Fibroblast of skin of back (primary cell): Measurements from ENCODE around the gene STX16. TPM values are rescaled to one million over a fixed set of nuclear protein-coding genes. Genes with fewer than 3 reads are reported as not detected.

ENCODE experiments used
- DNase-seq: peaks from one replicate; pipeline ENCODE4 v3.0.0-alpha.2; 2013
- polyA plus RNA-seq, 2 experiments: library from polyadenylated mRNA; unstranded; fragments of 120-200 nt; gene quantifications; one replicate each; pipeline ENCODE4 v1.2.1, GENCODE V29; 2013; ENCODE audit not compliant: insufficient read length in 2 of 2

STX16 gene, protein sequence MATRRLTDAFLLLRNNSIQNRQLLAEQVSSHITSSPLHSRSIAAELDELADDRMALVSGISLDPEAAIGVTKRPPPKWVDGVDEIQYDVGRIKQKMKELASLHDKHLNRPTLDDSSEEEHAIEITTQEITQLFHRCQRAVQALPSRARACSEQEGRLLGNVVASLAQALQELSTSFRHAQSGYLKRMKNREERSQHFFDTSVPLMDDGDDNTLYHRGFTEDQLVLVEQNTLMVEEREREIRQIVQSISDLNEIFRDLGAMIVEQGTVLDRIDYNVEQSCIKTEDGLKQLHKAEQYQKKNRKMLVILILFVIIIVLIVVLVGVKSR
- polyA plus RNA-seq (2013, experiment 1 of 2; ENCODE audit: insufficient read length): 35.4 TPM
- polyA plus RNA-seq (2013, experiment 2 of 2; ENCODE audit: insufficient read length): 36.7 TPM

DNA sequence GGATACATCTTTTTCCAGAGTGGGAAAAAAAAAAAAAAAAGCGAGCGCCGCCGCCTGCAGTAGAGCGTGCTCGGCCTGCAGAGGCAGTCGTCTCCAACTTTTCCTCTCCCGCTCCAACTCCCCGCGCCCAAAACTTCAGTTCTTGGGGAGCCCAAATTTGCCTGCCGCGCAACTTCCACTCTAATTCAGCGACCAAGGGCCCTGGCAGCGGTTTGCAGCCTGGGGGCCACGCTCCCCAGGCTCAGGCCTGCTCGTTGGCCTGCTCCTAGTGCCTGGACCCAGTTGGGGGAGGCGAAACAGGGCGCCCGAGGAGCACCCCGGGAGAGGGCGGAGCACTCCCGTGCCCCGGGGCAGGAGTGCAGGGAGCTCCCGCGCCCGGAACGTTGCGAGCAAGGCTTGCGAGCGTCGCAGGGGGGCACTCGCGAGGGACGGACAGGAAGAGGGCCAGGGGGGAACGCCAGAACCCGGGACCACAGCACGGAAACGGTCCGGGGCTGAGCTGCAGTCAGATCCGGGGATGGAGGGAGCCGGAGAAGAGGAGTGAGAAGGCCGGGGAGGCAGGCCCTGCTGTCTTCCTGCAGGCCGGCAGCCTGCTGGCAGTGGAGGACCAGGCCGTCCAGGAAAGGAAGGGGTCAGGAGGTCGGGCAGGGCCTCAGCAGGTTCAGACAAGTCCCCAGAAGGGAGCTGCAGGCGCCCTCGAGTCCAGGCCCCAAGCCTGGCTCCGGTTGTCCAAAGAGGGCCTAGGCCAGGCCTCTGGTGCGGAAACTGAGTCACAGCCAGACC is at the start of gene STX16:
STX16 (plus strand) TSS at position 508 of the 783 bp plus-strand sequence. CDS start 724 bp downstream, outside the sequence.
- peak; percentile 94 for DNase-seq

DNA sequence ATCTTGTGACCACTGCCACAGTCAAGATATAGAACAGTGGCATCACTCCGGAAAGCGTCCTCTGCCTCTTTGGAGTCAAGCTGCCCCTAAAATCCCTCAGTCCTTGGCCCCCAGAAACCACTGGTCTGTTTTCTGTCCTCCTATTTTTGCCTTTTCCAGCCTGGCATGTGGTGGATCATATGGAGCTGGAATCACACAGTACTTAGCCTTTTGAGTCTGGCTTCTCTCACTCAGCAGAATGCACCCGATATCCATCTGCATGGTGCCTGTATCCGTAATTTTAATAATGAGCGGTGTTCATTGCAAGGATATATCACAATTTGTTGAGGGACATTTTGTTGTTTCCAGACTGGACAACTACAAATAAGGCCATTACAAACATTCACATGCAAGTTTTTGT is 49.0 kb upstream of the STX16 start:
- no peak for DNase-seq

DNA sequence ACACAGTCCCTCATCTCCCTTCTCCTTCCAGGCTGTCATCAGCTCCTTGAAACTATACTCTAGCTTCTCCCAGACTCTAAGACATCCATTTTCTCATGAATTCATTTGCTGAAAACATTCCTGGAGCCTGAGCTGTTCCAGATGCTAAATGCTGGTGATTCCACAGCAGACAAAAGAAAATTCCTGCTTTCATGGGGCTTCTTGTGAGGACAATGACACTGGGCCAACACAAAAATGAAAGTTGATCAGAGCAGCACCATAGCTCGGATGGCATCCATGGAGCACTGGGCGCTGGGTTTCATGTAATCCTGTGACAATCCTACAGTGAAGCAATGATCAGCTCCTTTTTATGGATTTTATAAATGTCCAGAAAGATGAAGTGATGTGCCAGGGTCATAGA is 47.4 kb upstream of the STX16 start:
- DNase-seq: peak; percentile 89

DNA sequence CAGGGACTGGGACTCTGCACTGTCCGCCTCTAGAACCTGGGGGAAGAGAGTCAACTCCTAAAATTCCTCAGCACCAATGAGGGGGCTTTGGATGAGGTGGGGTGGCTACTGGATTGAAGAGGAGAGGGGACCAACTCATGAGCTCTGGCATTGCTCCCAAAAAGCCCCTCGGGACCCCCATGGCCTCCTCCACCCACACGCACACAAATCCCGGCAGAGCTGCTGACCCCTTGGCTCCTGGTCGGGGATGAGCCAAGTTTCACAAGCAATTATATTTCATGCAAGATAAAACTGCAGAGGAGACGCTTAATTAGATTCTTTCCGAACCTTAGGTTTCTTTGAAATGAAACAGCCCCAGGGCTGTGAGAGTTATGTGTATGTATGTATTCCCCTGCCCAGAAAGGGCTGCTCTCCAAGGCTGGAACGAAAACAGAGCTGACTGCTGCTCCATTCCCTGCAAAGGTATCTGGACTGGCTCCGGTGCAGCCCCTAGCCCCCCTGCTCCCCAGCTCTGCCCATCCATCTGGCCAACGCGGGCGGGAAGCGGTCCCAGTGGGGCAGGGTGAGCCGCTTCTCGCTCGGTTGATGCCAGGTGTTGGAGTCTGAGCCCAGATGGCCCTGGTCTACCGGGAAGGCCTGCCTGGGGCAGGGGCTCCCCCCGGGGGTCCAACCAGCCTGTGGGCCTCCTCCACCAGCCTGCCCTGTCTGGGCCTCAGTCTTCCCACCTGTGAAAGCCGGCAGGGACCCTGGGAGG is 46.8 kb upstream of the STX16 start:
- no peak for DNase-seq

DNA sequence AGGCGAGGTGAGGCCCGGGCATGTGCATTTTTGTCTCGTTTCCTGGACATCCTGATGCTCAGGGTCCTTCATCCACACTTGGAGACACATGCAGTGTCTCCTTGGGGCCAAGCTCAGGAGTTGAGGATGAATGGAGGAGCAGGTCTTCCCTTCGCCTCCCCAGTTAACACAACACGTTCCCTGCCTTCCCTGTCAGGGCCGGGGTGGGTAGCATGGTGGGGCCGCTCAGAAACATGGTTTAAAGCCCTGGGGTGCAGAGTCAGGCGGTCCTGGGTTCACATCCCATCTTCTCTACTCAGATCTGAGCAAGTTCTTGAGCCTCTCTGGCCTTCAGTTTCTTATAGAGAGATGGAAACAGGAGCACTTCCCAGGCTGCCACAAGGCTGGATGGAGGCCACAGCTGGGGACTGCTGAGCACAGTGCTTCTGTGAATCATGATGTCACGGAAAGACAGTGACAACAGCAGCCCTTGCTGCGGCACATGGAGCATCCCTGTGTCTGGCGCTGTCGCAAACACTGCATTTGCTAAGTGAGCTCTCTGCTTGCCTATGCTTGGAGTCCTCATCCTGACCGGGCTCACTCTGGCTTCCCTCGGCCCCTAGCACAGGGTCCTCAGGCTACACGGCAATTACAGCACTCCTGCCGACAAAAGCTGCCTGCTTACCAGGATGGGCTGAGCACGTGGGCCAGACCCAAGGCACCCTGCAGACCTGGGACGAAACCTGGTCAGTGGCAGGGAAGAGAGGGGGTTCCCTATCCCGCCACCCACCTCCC is 45.6 kb upstream of the STX16 start:
- no peak for DNase-seq

DNA sequence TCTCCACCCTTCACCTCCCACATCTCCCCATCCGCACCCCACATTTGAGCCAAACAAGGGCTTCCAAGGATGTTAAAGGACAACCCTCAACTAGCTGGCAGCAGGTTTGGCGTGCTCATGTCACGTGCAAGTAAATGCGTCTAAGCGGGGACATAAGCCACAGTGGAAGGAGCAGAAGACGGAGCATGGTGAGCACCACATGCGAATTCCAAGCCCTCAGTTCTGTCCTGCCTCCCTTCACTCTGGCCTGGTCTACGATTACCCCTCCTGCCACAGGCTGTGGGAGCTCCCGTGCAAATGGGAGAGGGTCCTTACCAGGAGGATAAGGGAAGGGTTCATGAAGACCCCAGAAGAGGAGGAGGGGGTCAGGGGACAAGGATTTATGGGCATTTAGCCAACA is 44.9 kb upstream of the STX16 start:
- DNase-seq: no peak

DNA sequence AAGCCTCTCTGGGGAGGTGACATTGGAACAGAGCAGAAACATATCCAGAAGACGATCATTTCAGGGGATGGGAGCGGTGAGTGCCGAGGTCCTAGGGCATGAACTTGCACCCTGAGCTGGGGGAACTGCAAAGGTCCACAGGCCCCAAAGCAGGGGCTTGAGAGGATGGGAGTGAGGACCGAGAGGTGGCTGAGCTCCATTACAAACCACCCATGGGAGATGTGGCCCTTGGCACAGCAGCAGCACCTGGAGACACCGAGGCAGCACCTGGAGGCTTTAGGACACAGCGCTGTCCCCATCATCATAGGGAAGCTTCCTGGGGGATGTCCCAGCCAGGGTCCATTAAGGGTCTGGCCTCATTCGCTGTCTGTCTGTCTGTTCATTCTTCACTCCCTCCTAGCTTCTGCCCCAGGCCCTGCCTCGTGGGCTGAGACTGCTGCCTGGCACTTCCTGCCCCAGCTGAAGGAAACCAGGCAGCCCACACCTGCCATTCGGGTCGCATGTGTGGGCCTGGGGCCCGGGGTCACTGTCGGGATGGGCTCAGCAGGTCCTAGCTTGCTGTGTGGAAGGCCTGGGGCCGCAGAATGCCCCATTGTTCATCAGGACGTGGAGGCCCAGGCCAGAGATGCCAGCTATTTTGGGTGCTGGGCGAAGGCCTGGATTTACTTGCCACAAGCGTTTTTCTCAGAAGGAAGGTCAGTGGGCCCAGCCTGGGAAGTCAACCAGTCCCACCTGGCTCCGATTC is 42.8 kb upstream of the STX16 start:
- no peak for DNase-seq

DNA sequence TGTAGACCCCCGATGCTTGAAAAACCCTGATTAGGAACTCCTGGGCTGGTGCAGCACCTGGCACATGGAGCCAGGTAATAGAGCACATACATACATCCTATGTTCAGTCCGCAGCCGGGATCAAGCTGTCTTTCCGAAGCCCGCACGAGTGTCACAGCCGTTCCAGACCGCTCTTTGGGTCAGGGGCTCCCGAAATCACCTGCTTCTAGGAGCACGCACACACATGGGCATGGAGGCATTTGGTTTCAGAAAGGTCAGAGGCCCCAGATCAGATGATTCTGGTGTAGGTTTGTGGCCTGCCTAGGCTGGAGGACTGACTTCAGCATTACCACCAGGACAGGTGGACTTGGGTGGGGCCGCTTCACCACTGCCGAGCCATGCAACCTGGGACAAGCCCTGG is 42.1 kb upstream of the STX16 start:
- DNase-seq: no peak

DNA sequence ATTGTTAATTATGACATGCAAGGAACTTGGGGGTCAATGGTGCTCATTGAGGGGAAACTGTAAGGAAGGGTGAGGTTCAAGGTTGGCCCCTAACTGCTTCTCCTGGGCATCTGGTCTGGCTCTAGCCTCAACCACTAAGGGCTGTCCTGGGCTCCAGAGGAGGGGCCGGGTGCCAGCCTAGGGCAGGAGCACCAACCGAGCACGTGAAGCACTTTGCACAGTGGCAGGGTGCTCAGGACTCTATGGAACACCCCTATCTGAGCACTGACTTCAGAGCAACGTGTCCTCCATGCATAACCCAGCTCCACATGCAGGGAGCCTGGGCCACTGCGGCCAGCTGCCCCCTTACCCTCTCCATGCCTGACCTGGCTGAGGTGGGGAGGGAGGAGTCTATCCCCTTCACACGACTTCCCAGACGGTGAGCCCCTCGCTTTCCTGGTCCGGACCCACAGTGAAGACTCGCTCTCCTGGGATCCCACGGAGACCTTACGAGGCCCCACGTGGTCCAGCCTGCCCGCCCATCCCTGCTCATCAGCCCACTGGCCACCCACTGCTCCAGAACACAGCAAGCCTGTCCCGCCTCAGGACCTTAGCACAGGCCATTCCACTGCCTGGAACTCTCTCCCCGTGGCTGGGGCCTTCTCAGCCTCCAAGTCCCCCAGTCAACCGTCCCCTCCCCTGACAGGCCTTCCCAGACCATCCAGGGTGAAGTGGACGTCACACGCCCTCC is 40.8 kb upstream of the STX16 start:
- no peak for DNase-seq

DNA sequence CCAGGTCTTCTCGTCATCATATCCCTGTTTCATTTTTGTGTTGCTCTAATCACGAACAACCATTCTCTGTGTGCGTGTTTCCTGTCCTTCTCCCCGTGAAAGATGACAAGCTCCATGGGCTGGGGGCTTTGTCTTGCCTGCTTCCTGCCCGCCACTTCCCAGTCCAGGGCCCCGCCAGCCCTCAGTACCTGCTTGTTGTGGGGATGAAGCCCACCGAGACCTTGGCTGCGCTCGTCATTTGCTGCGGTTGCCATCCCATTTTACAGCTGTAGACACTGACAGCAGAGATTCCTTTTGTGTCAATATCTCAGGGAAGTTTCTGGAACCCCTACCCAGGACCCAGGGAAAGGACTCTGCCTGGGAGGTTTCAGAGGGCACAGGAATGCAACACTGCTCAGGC is 40.3 kb upstream of the STX16 start:
- no peak for DNase-seq

DNA sequence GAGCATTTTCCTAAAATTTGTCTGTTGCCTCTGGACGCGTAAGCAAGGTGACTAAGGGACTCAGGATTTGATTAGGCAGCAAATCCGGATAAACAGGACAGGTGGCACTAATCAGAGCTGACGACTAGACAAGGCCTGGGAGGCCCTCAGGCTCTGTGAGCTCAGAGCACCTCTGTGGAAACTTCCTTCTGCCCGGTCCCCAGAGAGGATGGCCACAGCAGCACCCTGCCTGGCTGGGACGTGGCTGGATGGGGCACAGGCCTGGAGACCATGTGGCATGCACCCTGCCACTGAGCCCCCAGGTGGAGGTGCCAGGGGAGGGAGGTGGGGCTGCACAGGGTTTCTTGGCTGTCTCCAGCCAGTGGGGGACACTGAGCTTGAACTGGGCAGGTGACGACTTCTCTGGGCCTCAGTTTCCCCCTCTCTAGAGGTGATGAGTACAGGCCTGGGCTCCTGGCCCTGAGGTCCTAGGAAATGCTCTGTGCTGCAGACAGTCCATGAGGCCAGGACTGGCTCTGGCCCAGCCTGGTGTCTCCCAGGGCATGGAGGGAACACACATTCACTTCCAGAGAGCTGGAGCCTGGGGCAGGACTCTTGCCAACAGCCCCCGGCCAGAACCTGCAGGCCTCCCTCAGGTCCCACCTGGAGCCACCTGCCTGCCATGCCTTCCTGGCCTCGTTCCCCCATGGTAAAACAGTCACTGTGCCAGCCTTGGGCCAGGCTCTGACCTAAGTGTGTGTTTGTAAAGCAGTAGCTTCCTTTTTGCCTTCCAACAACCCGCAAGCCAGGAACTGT is 39.6 kb upstream of the STX16 start:
- DNase-seq: no peak

DNA sequence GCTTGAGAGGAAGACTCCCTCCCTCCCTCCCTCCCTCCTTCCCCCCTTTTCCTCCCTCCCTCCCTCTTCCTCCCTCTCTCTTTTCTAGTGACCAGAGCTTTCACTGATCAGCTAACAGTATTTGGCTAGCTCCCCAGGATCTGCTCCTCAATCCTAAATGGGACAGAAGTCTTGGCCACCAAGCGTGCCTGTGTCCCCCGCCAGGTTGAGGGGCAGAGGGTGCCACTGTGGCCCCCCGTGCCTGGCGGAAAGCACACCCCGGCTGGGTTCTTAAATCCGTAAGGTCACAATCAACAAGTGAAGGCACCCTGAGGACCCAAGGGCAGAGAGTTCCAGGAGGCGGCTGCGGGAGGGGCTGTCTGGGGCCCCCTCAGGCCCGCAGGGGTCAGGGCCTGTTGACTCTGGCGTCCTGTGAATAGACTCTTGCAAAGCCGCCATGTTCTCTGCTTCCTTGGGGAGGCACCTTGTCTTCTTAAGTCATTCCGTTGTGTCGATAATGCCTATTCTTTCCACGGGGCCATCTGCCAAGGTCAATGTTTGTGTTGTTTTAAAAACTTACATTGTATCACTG is 38.9 kb upstream of the STX16 start:
- peak; percentile 18 for DNase-seq

DNA sequence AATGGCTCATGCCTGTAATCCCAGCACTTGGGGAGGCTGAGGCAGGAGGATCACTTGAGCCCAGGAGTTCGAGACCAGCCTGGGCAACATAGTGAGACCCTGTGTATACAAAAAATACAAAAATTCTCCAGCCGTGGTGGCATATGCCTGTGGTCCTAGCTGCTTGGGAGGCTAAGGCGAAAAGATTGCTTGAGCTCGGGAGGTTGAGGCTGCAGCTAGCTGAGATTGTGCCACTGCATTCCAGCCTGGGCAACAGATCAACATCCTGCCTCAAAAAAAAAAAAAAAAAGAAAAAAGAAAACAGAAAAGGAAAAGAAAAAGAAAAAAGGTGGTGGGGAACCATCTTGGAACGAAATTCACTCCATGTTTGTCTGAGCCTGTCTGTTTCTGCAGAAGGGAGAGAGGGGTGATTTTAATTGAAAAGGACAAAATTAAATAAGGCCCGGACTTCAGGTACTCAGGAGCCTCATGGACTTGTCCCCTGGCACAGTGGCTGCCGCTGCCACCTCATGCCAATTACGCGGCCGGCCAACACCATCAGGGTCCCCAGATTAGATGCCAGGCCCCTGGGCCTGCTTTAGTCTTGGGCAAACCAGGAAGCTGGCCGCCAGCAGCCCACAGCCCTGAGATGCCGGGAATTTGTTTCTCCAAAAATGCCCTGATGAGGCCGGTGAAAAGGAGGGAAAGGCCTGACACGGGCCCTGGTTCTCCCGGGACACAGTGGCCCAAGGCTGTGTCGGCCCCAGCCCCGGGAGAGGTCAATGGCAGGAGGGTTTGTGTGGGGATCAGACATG is 37.8 kb upstream of the STX16 start:
- DNase-seq: no peak

DNA sequence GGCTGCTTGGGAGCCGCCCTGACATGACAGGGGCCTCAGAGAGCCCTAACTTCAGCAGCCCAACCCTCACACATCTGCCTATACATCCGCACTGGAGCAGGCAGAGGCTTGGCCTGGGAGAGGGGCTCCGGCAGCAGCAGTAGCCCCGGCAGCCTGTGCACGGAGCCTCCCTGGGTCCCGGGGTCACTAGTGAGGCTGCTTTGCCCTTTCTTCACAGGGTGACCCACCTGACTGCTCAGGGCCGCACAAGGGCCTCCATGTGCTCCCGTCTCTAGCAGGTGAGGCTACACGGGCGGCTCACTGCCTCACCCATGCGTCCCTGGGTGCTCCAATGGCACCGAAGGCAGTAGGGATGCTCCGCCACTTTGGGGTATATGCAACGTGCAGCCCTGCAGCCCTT is 36.7 kb upstream of the STX16 start:
- no peak for DNase-seq

DNA sequence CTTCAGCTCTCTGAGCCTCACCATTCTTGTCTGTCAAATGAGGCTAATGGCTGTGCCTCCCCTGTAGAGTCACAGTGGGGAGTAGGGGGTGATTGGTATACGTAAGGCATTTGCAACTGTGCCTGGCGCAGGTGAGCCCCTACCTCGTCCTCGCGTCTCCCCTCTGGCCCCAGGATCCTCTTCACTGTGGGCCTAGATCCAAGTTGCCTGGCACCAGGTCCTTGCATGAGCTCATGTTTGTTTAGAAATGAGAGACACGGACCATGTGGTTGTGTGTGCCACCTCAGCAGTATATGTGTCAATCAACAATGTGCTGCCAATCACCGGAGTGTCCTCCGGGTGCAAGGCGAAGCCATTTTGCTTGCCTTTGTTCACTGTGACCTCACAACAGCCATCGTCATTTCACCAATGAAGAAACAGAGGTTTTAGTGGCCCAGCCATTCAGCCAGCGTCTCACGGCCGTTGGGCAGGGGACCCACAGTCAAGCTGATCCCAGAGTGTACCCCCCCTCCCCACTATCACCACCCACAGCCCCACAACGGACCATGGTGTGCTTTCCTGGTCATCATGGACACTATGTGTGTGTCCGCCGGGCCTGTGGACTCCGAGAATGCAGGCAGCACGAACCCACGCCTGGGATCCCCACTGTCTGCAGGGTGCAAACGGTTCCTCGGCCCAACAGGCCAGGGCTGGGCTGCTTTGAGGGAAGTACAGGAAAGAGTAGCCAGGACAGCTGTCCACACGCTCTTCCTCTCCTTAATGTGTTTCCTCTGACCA is 35.9 kb upstream of the STX16 start:
- no peak for DNase-seq

DNA sequence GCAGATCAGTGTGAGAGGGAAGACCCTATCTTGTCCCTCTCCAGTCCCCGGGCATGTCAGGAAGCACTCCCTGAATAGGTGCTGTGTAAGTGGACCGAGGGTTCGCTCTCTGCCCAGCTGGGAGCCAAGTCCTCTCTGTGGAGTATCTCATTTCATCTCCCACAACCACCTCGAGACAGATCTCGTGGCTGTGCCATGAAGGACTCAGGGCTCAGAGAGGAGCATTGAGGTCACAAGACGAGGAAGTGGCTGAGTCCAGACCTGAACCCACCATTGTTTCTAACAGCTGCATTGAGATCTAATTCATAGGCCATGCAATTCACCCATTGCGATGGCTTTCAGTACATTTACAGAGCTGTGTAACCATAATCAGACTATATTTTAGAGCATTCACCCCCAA is 34.7 kb upstream of the STX16 start:
- DNase-seq: no peak

DNA sequence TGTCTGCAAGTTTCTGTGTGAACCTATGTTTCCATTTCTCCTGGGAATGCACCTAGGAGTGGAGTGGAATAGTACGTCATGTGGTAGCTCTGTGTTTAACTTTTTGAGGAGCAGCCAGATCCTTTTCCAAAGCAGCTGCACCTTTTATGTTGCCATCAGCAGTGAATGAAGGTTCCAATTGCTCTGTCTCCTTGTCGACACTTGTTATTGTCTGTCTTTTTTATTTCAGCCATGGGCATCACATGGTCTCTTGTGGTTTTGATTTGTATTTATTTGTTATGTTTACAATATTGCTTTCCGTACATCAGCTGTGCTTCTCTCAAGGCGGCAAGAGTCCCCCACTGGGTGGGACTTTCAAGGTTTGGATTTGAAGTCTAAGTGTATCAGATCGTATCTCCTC is 33.9 kb upstream of the STX16 start:
- DNase-seq: no peak
